Gastroesophageal sphincter (tissue), 3 donors: ENCODE results near the gene ENO2.

Source experiments
- CTCF ChIP-seq, 4 experiments: fragments of 200-600 bp in 2 of 4; fragments of 450-650 bp in 2 of 4; sonication (generic) in 1 of 4; IDR thresholded peaks; one replicate each; pipeline ENCODE4 v1.5.1; 2017 to 2019; ENCODE audit warnings: antibody characterized with exemption in 4 of 4, mild to moderate bottlenecking in 2 of 4, moderate library complexity in 2 of 4
- POLR2A ChIP-seq, 2 donors: fragments of 450-650 bp; IDR thresholded peaks; one replicate each; pipeline ENCODE4 v1.6.1; 2017; ENCODE audit warnings: antibody characterized with exemption in 2 of 2, mild to moderate bottlenecking in 2 of 2, moderate library complexity in 1 of 2

GRCh38 chr12:6970096-6970527, 55.7 kb downstream of the ENO2 start:
- TF ChIP-seq CTCF (IDR thresholded peaks at IDR 0.05), result no peak
- no peak for TF ChIP-seq POLR2A (IDR thresholded peaks at IDR 0.05)
